GM21447 (cell line): ENCODE results near the gene ZNF576.
"Not testable (repeated sequence)": the region's sequence is repeated elsewhere in the genome, so short reads cannot be mapped to it uniquely, and the experiment has no call there.

ENCODE experiments used
- ATAC-seq: cut with Tn5 transposase; IDR thresholded peaks from one replicate; pipeline ENCODE4 v1.9.1; 2021; ENCODE audit not compliant: unreplicated experiment

The ZNF576 gene

GRCh38 chr19:43595999-43596841, at the start of gene ZNF576, which contains the start of gene IRGQ:
Gene ZNF576, plus strand, starts transcription at chr19:43596595. Its CDS starts 514 bp downstream, at chr19:43597109.
Gene IRGQ, minus strand, starts transcription at chr19:43596134. Its CDS starts 796 bp downstream, at chr19:43595338.
- peak; percentile 80 for ATAC-seq

- not testable (repeated sequence) for ATAC-seq
Measured at GRCh38 chr19:43547926-43548325, 48.5 kb upstream of the ZNF576 start.

- no peak for ATAC-seq
Measured at GRCh38 chr19:43548706-43549105, 47.7 kb upstream of the ZNF576 start.

GRCh38 chr19:43551399-43552197, 44.8 kb upstream of the ZNF576 start:
- no peak for ATAC-seq

- no peak for ATAC-seq
Measured at GRCh38 chr19:43552198-43552450, 44.3 kb upstream of the ZNF576 start.

- no peak for ATAC-seq
Measured at GRCh38 chr19:43552616-43553015, 43.8 kb upstream of the ZNF576 start.

GRCh38 chr19:43553656-43554055, 42.7 kb upstream of the ZNF576 start:
- no peak for ATAC-seq

- ATAC-seq, result no peak
Measured at GRCh38 chr19:43554317-43554895, 42.0 kb upstream of the ZNF576 start.

GRCh38 chr19:43555185-43555770, 41.1 kb upstream of the ZNF576 start:
- no peak for ATAC-seq

- no peak for ATAC-seq
Measured at GRCh38 chr19:43560687-43561086, 35.7 kb upstream of the ZNF576 start.

GRCh38 chr19:43561139-43561970, 35.0 kb upstream of the ZNF576 start:
- no peak for ATAC-seq

- ATAC-seq, result no peak
Measured at GRCh38 chr19:43562226-43562697, 34.1 kb upstream of the ZNF576 start.

GRCh38 chr19:43562698-43563241, 33.6 kb upstream of the ZNF576 start:
- ATAC-seq, result peak; percentile 88

GRCh38 chr19:43563816-43564457, 32.5 kb upstream of the ZNF576 start:
- no peak for ATAC-seq

- ATAC-seq, result no peak
Measured at GRCh38 chr19:43564800-43565199, 31.6 kb upstream of the ZNF576 start.

- no peak for ATAC-seq
Measured at GRCh38 chr19:43569657-43570056, 26.7 kb upstream of the ZNF576 start.

GRCh38 chr19:43570174-43570791, 26.1 kb upstream of the ZNF576 start:
- no peak for ATAC-seq

GRCh38 chr19:43572171-43572588, 24.2 kb upstream of the ZNF576 start:
- no peak for ATAC-seq
